H9 (cell line): ENCODE data around the gene MORC2. TPM values are rescaled to one million over a fixed set of nuclear protein-coding genes. Genes with fewer than 3 reads are reported as not detected.

ENCODE experiments used
- DNase-seq: peaks from one replicate; pipeline ENCODE4 v3.0.0-alpha.2; 2017
- H2AFZ ChIP-seq: one replicate; pipeline ENCODE4 v1.6.1; 2013; ENCODE audit warnings: mild to moderate bottlenecking, low read length, control low read depth, moderate library complexity
- H2AK5ac ChIP-seq: 2 replicates; pipeline ENCODE4 v1.6.1; 2013; ENCODE audit warnings: low read length, control low read depth, mixed read lengths; ENCODE audit not compliant: insufficient read length
- H2BK120ac ChIP-seq: one replicate; pipeline ENCODE4 v1.6.1; 2013; ENCODE audit warnings: low read depth, mild to moderate bottlenecking, low read length, control low read depth, inconsistent platforms; ENCODE audit not compliant: poor library complexity, severe bottlenecking
- H2BK12ac ChIP-seq: 2 replicates; pipeline ENCODE4 v1.6.1; 2013; ENCODE audit warnings: low read length, control low read depth, mixed read lengths, low read depth; ENCODE audit not compliant: insufficient read length
- H2BK15ac ChIP-seq: 2 replicates; pipeline ENCODE4 v1.6.1; 2013; ENCODE audit warnings: low read depth, low read length, control low read depth
- H2BK20ac ChIP-seq: one replicate; pipeline ENCODE4 v1.6.1; 2013; ENCODE audit warnings: low read depth, mild to moderate bottlenecking, low read length, control low read depth, inconsistent platforms; ENCODE audit not compliant: poor library complexity, severe bottlenecking
- H2BK5ac ChIP-seq: 2 replicates; pipeline ENCODE4 v1.6.1; 2013; ENCODE audit warnings: low read length, control low read depth, mixed read lengths; ENCODE audit not compliant: insufficient read length
- H3K14ac ChIP-seq: 2 replicates; pipeline ENCODE4 v1.6.1; 2013; ENCODE audit warnings: low read length, control low read depth; ENCODE audit not compliant: insufficient read depth
- H3K18ac ChIP-seq: 2 replicates; pipeline ENCODE4 v1.6.1; 2013; ENCODE audit warnings: low read depth, mild to moderate bottlenecking, mixed read lengths, low read length, control low read depth; ENCODE audit not compliant: insufficient read length
- H3K23ac ChIP-seq: 2 replicates; pipeline ENCODE4 v1.6.1; 2013; ENCODE audit warnings: low read length, control low read depth, mixed read lengths, low read depth; ENCODE audit not compliant: insufficient read length
- H3K23me2 ChIP-seq: 2 replicates; pipeline ENCODE4 v1.6.1; 2013; ENCODE audit warnings: low read depth, mild to moderate bottlenecking, mixed read lengths, low read length, control low read depth; ENCODE audit not compliant: insufficient read length, poor library complexity, severe bottlenecking
- H3K27ac ChIP-seq: 2 replicates; pipeline ENCODE4 v1.5.1; 2013; ENCODE audit warnings: low read length, control low read depth, mixed read lengths, low read depth; ENCODE audit not compliant: insufficient read length
- H3K27me3 ChIP-seq: 2 replicates; pipeline ENCODE4 v1.6.1; 2013; ENCODE audit warnings: low read length, control low read depth, inconsistent platforms; ENCODE audit not compliant: insufficient read depth
- H3K4ac ChIP-seq: 2 replicates; pipeline ENCODE4 v1.6.1; 2013; ENCODE audit warnings: low read depth, mild to moderate bottlenecking, control low read depth, inconsistent platforms, low read length, moderate library complexity
- H3K4me1 ChIP-seq: 2 replicates; pipeline ENCODE4 v1.6.1; 2013; ENCODE audit warnings: low read length, control low read depth, inconsistent platforms; ENCODE audit not compliant: insufficient read depth
- H3K4me2 ChIP-seq: 2 replicates; pipeline ENCODE4 v1.6.1; 2013; ENCODE audit warnings: low read length, control low read depth, mixed read lengths; ENCODE audit not compliant: insufficient read length, insufficient read depth
- H3K56ac ChIP-seq: 2 replicates; pipeline ENCODE4 v1.6.1; 2013; ENCODE audit warnings: low read depth, mild to moderate bottlenecking, mixed read lengths, low read length, control low read depth; ENCODE audit not compliant: insufficient read length
- H3K79me1 ChIP-seq: 2 replicates; pipeline ENCODE4 v1.6.1; 2013; ENCODE audit warnings: low read depth, mild to moderate bottlenecking, moderate library complexity, low read length, control low read depth, inconsistent platforms; ENCODE audit not compliant: insufficient read depth, poor library complexity, severe bottlenecking
- H3K79me2 ChIP-seq: 2 replicates; pipeline ENCODE4 v1.6.1; 2013; ENCODE audit warnings: low read length, control low read depth, inconsistent platforms; ENCODE audit not compliant: insufficient read depth
- H3K9ac ChIP-seq: 2 replicates; pipeline ENCODE4 v1.6.1; 2013; ENCODE audit warnings: low read length, control low read depth, mixed read lengths; ENCODE audit not compliant: insufficient read length; ENCODE audit errors: extremely low read depth
- H3K9me3 ChIP-seq: one replicate; pipeline ENCODE4 v1.6.1; 2013; ENCODE audit warnings: low read depth, low read length, inconsistent platforms; ENCODE audit not compliant: control insufficient read depth
- H3T11ph ChIP-seq: one replicate; pipeline ENCODE4 v1.6.1; 2013; ENCODE audit warnings: mild to moderate bottlenecking, low read length, control low read depth, inconsistent platforms
- H4K20me1 ChIP-seq: one replicate; pipeline ENCODE4 v1.6.1; 2013; ENCODE audit not compliant: control insufficient read depth, insufficient read length, insufficient read depth
- H4K5ac ChIP-seq: 2 replicates; pipeline ENCODE4 v1.6.1; 2013; ENCODE audit warnings: low read depth, mild to moderate bottlenecking, mixed read lengths, low read length, control low read depth; ENCODE audit not compliant: insufficient read length
- H4K8ac ChIP-seq: replicated peaks from 2 replicates; pipeline ENCODE4 v1.6.1; 2013; ENCODE audit warnings: low read length, control low read depth, mixed read lengths, low read depth; ENCODE audit not compliant: insufficient read length
- H4K91ac ChIP-seq: 2 replicates; pipeline ENCODE4 v1.6.1; 2013; ENCODE audit warnings: low read depth, mild to moderate bottlenecking, moderate library complexity, mixed read lengths, low read length, control low read depth; ENCODE audit not compliant: insufficient read length
- H3K27ac Mint-ChIP-seq, 3 experiments: 2 replicates in 2 of 3; 3 replicates in 1 of 3; pipeline ENCODE4 v1.8.0; 2020 to 2021; ENCODE audit warnings: mixed read lengths in 3 of 3, mild to moderate bottlenecking in 1 of 3, moderate library complexity in 1 of 3
- H3K27me3 Mint-ChIP-seq: 2 replicates; pipeline ENCODE4 v1.8.0; 2021; ENCODE audit warnings: low read depth, mild to moderate bottlenecking, moderate library complexity, mixed read lengths
- H3K36me3 Mint-ChIP-seq, 3 experiments: 2 replicates in 2 of 3; 3 replicates in 1 of 3; pipeline ENCODE4 v1.8.0; 2020 to 2021; ENCODE audit warnings: low read depth in 3 of 3, mixed read lengths in 3 of 3; ENCODE audit not compliant: insufficient read depth in 1 of 3
- H3K4me1 Mint-ChIP-seq, 2 experiments: 2 replicates each; pipeline ENCODE4 v1.8.0; 2020; ENCODE audit warnings: mixed read lengths in 2 of 2
- H3K4me3 Mint-ChIP-seq, 2 experiments: 2 replicates in 1 of 2; 3 replicates in 1 of 2; pipeline ENCODE4 v1.8.0; 2020 to 2021; ENCODE audit warnings: mild to moderate bottlenecking in 2 of 2, mixed read lengths in 2 of 2, moderate library complexity in 1 of 2
- H3K9me3 Mint-ChIP-seq, 2 experiments: 2 replicates in 1 of 2; 3 replicates in 1 of 2; pipeline ENCODE4 v1.8.0; 2020; ENCODE audit warnings: mild to moderate bottlenecking in 2 of 2, mixed read lengths in 2 of 2, moderate library complexity in 1 of 2
- CTCF ChIP-seq: fragments of 200-600 bp; sonication (generic); conservative IDR thresholded peaks from 3 replicates; pipeline ENCODE4 v1.8.0; 2021; ENCODE audit warnings: antibody characterized with exemption, mild to moderate bottlenecking
- WGBS: extraction: QIAGEN DNeasy Blood & Tissue Kit; methylation state at CpG from one replicate; pipeline ENCODE4 v1.1.7; 2013; ENCODE audit warnings: missing lambda C conversion rate, low lambda C conversion rate, mixed read lengths; ENCODE audit not compliant: insufficient read length; ENCODE audit errors: extremely low coverage; 5-methylcytosine and 5-hydroxymethylcytosine counted together
- total RNA-seq: library from RNA; stranded (reverse); gene quantifications from 2 replicates; pipeline ENCODE4 v1.2.1, GENCODE V29; 2021

MORC2 gene
- total RNA-seq, 1 experiment from 2014 or later = 37.4 TPM

- Histone ChIP-seq H3K14ac (no peak overlapping the region), H2BK5ac (no peak overlapping the region), H3K79me2 (no peaks in the 10 kb centered on the region), H4K20me1 (peaks cover 2% of the 10 kb centered on the region), H3K9me3 (no peaks in the 10 kb centered on the region), H3K18ac (no peak overlapping the region), H3K79me1 (no peaks in the 10 kb centered on the region), H2BK12ac (no peak overlapping the region), H2AFZ (no peak overlapping the region), H3K4me1 (no peaks in the 10 kb centered on the region), H2BK15ac (no peak overlapping the region), H4K91ac (no peak overlapping the region), H3K9ac (no peak overlapping the region), H3K23ac (no peak overlapping the region), H3K27ac (no peak overlapping the region), H3K56ac (no peak overlapping the region), H2BK120ac (no peak overlapping the region), H3T11ph (no peak overlapping the region), H2AK5ac (no peak overlapping the region), H4K8ac (no peak overlapping the region), H2BK20ac (no peak overlapping the region), H4K5ac (no peak overlapping the region), H3K4me2 (no peak overlapping the region), H3K23me2 (no peaks in the 10 kb centered on the region), H3K4ac (no peak overlapping the region), H3K27me3 (no peaks in the 10 kb centered on the region)
- Mint-ChIP-seq H3K27ac (no peak overlapping the region), H3K27me3 (no peaks in the 10 kb centered on the region; the same call in 1 of the 2 replicates), H3K36me3 (peaks cover 71 to 89% (median 87%) of the 10 kb centered on the region in 3 experiments), H3K4me3 (no peak overlapping the region), H3K4me1 (no peaks in the 10 kb centered on the region), H3K9me3 (no peaks in the 10 kb centered on the region; a peak in 1 of 5 replicates)
- no CpG with 5 or more reads among the region's 4 CpGs for WGBS
- TF ChIP-seq CTCF = no peak
- DNase-seq = no peak
These were observed 36.9 kb downstream of the MORC2 start for GRCh38 chr22:30931541-30932300.
